ENCODE data around the gene BTN1A1. TPM values are rescaled to one million over a fixed set of nuclear protein-coding genes. Genes with fewer than 3 reads are reported as not detected.
A peak's percentile ranks its signal among the peaks of the same experiment; 100 is the strongest.

The BTN1A1 gene
- total RNA-seq, 1 experiment from 2014 or later: 0.15 TPM

GRCh38 chr6:26501482-26501986 lies 1.4 kb downstream of the BTN1A1 start (continued):
- peak; percentile 88; the same call in 1 of the 2 replicates for TF ChIP-seq ARID4B (CRISPR knock-in tag; IDR thresholded peaks at IDR 0.05; ENCODE audit: borderline replicate concordance)
- no peak for TF ChIP-seq OVOL2 (CRISPR knock-in tag; IDR thresholded peaks at IDR 0.05; ENCODE audit: borderline replicate concordance)
- no peak for TF ChIP-seq CBFB (CRISPR knock-in tag; IDR thresholded peaks at IDR 0.05; ENCODE audit: low read depth)
- TF ChIP-seq ZNF232 (CRISPR knock-in tag; IDR thresholded peaks at IDR 0.05): peak; percentile 75; the same call in 1 of the 2 replicates
- TF ChIP-seq ZNF423 (CRISPR knock-in tag; IDR thresholded peaks at IDR 0.05): no peak
- TF ChIP-seq ZNF138 (CRISPR knock-in tag; conservative IDR thresholded peaks at IDR 0.05): no peak
- TF ChIP-seq SP1 (CRISPR knock-in tag; conservative IDR thresholded peaks at IDR 0.05): no peak; the same call in 1 of the 2 replicates
- TF ChIP-seq ZNF512 (CRISPR knock-in tag; IDR thresholded peaks at IDR 0.05; ENCODE audit: borderline replicate concordance): no peak
- 0 out of 2 replicates have a peak, but pooled peaks have one; percentile 42 for TF ChIP-seq TCF7 (CRISPR knock-in tag; IDR thresholded peaks at IDR 0.05; ENCODE audit: low read depth)
- no peak; the same call in 1 of the 2 replicates for TF ChIP-seq CREM (CRISPR knock-in tag; IDR thresholded peaks at IDR 0.05)
- TF ChIP-seq, protein P1, sequence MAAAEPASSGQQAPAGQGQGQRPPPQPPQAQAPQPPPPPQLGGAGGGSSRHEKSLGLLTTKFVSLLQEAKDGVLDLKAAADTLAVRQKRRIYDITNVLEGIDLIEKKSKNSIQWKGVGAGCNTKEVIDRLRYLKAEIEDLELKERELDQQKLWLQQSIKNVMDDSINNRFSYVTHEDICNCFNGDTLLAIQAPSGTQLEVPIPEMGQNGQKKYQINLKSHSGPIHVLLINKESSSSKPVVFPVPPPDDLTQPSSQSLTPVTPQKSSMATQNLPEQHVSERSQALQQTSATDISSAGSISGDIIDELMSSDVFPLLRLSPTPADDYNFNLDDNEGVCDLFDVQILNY (CRISPR knock-in tag; IDR thresholded peaks at IDR 0.05): peak; percentile 58; the same call in 1 of the 2 replicates
- 0 out of 2 replicates have a peak, but pooled peaks have one; percentile 86 for TF ChIP-seq IRF1 (CRISPR knock-in tag; IDR thresholded peaks at IDR 0.05)
- TF ChIP-seq ZNF396 (CRISPR knock-in tag; IDR thresholded peaks at IDR 0.05; ENCODE audit: borderline replicate concordance): no peak
- no peak for TF ChIP-seq ERG (CRISPR knock-in tag; IDR thresholded peaks at IDR 0.05)
- no peak for TF ChIP-seq NR3C1 (CRISPR knock-in tag; conservative IDR thresholded peaks at IDR 0.05; ENCODE audit: low read depth)
- TF ChIP-seq SMAD3 (CRISPR knock-in tag; IDR thresholded peaks at IDR 0.05; ENCODE audit: borderline replicate concordance): peak; percentile 92
- TF ChIP-seq, protein P2, sequence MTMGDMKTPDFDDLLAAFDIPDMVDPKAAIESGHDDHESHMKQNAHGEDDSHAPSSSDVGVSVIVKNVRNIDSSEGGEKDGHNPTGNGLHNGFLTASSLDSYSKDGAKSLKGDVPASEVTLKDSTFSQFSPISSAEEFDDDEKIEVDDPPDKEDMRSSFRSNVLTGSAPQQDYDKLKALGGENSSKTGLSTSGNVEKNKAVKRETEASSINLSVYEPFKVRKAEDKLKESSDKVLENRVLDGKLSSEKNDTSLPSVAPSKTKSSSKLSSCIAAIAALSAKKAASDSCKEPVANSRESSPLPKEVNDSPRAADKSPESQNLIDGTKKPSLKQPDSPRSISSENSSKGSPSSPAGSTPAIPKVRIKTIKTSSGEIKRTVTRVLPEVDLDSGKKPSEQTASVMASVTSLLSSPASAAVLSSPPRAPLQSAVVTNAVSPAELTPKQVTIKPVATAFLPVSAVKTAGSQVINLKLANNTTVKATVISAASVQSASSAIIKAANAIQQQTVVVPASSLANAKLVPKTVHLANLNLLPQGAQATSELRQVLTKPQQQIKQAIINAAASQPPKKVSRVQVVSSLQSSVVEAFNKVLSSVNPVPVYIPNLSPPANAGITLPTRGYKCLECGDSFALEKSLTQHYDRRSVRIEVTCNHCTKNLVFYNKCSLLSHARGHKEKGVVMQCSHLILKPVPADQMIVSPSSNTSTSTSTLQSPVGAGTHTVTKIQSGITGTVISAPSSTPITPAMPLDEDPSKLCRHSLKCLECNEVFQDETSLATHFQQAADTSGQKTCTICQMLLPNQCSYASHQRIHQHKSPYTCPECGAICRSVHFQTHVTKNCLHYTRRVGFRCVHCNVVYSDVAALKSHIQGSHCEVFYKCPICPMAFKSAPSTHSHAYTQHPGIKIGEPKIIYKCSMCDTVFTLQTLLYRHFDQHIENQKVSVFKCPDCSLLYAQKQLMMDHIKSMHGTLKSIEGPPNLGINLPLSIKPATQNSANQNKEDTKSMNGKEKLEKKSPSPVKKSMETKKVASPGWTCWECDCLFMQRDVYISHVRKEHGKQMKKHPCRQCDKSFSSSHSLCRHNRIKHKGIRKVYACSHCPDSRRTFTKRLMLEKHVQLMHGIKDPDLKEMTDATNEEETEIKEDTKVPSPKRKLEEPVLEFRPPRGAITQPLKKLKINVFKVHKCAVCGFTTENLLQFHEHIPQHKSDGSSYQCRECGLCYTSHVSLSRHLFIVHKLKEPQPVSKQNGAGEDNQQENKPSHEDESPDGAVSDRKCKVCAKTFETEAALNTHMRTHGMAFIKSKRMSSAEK (CRISPR knock-in tag; IDR thresholded peaks at IDR 0.05; ENCODE audit: borderline replicate concordance): no peak
- TF ChIP-seq ZNF671 (CRISPR knock-in tag; IDR thresholded peaks at IDR 0.05): no peak
- TF ChIP-seq ZNF263 (CRISPR knock-in tag; IDR thresholded peaks at IDR 0.05; ENCODE audit: low read depth): 0 out of 2 replicates have a peak, but pooled peaks have one; percentile 31
- TF ChIP-seq SOX15 (CRISPR knock-in tag; IDR thresholded peaks at IDR 0.05): no peak
- no peak for TF ChIP-seq JAZF1 (CRISPR knock-in tag; IDR thresholded peaks at IDR 0.05)
- no peak for TF ChIP-seq ZNF416 (CRISPR knock-in tag; IDR thresholded peaks at IDR 0.05)
- TF ChIP-seq ETV6 (CRISPR knock-in tag; IDR thresholded peaks at IDR 0.05): peak; percentile 94
- no peak for TF ChIP-seq USF2 (CRISPR knock-in tag; IDR thresholded peaks at IDR 0.05)
- peak; percentile 90 for TF ChIP-seq TEAD1 (CRISPR knock-in tag; IDR thresholded peaks at IDR 0.05)

Measured in WTC11 (cell line).